DMS153 treated with DMSO at 0.1 percent for 48 hours (cell line): ENCODE data around the gene SKI.

ENCODE experiments used
- DNase-seq: peaks from one replicate; lab custom pipeline; 2025; ENCODE audit not compliant: unreplicated experiment; lab: John Stamatoyannopoulos, UW

The SKI gene

DNA sequence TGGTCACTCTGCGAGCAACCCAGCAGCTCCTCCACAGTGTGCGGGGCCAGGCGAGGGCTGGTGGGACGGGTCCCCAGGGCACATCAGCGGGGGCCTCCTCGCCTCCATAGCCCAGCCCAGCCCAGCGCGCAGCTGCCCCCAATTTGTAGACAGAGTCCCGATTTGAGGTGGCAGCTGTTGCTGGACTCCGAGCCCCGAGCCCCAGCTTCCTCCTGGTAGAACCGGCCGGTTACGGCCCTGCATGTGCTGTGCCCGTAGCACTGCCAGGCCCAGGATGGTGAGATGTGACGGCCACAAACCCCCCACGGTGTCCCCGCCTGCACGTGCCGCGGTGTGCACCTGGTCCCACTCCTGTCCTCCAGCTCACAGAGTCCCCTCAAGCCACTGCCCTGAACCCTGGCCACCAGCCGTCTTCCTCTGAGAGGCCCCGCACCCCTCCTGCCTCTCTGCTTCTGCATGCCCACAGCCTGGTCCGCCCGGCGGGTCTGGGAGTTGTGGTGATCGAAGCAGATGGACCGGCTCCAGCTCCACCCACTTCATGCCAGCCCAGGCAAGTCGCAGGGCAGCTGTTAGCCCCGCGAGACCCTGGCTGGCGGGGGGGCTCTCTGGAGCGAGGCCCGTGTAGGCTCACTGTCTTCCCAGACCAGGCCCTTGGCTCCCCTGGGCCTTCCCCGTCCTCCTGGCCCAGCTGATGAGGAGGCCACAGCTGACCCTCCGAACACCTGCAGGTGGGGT is 107.8 kb downstream of the SKI start:
- DNase-seq: no peak

DNA sequence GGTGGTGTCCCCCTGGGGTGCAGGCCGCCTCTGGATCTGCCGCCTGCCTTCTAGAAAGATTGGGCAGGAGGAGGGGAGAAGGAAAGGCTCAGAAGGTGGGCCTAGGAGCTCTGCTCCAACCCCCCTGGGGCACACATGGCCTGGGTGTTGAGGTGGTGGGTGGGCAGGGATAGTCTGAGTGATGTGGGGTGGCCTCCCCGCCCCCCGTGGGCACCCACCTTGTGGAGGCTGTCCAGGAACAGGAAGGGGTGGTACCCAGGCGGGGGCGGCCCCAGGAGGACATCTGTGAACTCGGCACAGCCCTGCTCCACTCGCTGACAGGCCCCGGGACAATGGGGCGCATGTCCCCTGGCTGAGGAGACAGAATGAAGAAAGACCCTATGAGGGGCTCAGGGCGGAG is 108.4 kb downstream of the SKI start:
- no peak for DNase-seq

DNA sequence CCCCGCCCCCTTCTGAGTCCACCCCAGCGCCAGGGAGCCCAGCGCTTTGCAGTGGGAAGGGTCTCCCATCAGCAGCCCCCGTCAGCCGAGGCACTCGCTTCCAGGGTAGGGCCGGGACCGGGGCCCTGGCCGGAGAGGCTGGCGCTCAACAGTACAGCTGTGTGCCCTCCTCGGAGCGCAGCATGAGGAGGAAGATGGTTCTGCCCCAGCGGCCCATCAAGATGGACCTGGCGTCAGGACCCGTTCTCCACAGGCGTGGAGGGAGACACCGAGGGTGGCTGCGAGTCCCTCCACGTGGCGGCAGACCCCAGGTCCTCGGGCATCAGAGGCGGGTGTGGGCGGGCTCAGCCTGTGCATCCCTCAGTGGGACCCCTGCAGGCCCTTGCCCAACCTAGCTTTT is 109.0 kb downstream of the SKI start:
- DNase-seq: no peak

DNA sequence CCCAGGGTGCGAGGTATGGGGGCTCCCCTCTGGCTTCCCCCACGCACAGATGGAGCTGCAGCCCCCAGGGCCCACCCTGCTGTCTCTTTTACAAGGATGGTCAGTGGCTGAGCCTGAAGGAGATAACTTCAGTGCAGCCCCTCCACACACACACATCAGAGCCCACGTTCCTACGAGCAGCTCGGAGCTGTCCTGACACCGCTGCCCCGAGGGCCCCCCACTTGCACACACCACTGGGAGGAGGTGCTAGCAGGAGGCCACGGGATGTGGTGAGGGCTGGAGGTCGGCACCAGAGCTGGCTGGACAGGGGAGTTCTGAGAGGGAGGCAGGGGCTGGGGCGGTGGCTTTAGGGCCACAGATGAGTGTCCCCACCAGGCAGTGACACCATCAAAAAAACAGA is 109.4 kb downstream of the SKI start:
- DNase-seq: no peak

DNA sequence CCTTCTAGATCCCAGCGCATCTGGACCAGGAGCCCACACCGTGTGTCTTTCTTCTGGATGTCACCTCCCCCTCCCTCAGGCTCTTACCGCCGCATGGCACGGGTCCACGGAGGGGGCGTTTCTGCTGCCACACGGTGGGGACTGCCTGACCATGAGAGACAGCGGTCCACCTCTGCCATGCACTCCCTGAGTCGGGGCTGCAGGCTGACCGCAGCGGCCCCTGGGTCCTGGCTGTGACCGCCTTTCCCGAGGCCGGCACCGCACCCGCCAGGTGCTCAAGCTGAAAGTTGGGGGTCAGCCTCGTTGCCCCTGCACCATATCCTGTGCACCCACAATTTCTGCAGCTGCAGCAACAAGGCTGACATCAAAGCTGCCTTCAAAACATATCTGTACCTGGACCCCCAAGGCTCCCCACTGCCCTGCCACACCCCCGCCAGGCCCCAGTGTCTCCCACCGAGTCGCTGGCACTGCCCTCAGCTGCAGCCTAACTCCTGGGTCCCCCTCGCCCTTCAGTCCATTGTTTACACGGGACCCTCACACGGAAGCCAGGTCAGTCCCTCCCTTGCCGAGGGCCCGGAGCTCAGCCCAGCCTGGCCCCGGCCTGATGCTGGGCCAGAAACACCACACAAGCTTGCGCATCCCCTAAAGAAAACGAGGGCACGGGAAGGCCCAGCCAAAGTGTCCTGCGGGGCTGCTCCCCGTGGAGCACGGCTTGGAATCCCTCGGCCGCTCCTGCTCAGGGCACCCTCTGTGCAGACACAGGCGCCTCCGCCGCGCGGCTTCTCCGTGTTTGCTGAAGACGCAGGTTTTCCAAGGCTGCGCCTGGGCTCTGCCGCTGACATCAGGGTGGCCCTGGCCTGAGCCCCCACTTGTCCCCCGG is 111.3 kb downstream of the SKI start:
- no peak for DNase-seq

DNA sequence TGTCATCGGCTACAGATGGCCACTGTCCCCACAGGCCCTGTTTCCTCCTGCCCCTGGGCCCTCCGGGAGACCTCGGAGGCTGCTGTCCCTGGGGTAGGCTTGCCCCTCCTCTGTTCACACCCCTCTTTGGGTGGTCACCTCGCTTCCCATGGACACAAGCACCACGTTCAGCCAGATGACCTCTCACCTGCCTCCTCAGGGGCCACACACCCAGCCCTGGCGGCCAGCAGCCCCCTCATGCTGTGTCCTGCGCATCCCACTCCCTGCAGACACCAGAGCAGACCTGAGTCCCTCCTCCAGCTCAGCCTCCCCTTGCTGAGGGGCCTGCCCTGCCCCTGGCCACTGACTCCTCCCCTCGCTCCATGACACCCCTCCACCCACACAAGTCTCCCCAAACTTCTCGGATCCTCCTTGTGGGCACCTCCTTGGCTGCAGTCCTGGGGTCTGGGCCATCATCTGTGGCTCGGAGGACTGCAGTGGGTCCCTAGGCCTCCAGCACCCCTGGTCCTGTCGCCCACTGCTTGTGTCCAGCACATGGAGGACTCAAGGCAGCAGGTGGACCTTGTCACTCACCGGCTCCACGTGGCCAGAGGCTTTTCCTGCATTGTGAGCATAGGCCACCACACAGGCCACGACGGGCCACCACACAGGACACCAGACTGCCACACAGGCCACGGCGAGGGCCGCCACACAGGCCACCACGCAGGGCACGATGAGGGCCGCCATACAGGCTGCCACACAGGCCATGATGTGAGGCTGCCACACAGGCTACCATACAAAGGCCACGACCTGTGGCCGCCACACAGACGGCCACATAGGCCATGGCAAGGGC is 112.2 kb downstream of the SKI start:
- DNase-seq: no peak

DNA sequence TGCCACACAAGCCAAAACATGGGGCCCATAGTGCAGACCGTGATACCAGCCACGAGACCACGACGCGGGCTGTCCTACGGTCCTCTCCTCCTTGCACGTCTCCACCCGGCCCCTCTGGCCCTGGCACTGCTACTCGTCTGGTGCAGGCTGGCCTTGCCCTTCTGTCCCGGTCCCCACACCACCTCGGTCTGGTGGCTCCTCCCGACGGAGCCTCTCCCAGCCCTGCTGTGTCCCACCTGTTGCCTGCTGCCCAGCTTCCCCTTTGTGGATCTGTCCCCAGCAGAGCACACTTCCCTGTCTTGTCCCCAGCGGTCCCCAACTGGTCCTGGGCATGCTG is 112.8 kb downstream of the SKI start:
- no peak for DNase-seq

DNA sequence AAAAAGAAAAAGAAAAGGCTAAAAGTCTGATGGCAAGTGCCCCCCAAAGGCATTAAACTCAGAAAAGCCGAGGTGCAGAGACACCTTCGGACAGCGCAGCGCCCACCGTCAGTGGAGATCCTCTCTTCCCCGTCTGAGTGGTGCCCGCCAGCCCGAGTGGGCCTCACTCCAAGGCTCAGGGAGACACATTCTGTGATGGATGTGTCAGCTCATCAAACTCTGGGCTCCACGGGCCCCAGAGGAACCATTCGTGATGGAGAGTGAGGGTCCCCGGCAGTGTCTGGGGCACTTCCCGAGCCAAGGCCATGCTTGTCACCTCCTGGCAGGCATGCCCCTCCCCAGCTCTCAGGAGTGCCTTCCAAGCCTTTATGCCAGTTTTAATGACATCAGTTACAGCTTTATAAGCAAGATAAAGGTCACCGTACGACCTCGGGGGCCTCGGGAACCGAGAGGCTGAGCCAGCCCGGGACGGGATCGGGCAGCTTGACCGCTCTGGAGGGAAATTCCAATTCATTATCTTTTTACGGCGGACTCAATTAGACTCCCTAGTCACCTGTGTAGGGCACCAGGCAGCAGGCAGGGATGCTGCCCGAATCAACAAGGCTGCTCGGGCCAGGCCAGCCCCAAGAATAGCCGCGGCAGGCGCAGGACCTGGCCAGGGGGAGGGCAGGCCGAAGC is 113.7 kb downstream of the SKI start:
- DNase-seq: no peak

DNA sequence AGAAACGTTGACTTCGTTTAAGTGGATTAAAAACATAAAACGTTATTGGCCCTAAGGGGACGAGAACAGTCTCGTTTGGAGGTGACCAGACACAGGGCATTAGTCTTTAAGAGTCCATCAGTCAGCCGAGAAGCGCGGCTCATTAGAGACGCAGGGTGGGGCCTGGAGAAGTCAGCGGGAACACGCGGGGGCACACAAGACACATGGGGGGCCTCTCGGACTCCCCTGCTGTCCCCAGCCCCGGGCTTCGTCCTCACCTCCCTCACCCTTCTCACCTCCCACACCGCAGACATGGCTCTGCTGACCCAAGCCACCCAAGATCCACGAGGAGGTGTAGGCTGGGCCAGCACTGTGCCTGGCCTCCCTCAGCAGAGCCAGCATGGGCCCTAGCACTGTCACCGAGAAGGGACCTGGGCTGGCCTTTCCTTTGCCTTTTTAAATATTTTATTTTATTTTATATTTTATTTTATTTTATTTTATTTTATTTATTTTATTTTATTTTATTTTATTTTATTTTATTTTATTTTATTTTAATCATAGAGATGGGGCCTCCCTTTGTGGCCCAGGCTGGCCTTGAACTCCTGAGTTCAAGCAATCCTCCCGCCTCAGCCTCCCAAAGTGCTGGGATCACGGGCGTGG is 114.4 kb downstream of the SKI start:
- no peak for DNase-seq

DNA sequence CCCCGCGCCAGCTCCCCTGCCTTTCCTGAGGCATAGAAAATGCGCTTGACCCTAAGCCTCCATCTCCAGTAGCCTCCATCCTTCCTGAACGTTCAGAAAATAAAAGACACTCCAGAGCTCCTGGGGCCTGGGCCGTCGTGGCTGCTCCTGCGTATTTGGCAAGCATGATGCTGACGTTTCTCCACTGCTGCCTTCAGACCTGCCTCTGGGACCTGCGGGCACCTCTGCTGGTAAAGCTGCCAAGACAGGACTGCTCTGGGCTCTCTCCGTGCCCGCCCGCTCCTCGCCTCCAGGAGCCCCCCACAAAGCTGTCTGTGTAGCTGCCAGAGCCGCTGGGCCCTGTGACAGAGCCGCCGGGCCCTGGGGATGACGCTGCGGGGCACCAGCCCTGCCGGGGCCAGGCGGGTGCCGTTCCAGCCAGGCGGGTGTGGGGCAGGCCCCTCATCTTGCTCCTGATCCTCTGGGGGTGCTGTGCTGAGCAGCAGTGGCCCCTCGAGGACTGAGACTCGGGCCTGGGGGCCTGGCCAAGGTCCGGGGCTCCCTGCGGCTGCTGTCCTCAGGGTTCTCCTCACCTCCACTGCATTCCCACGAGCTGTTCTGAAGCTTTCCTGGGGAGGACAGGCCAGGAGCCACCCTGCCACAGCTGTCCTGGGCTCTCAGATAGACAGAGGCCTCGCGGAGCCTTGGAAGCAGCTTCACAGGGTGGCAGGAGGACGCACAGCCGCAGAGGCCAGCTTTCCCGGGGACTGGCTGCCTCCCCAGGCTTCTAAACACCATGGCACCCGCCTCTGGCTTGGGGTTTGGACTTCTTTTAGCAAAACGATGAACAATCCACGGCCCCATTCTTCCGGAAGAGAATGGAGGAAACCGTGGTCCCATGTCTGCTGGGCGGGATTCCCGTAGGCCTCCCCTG is 115.2 kb downstream of the SKI start:
- DNase-seq: no peak

DNA sequence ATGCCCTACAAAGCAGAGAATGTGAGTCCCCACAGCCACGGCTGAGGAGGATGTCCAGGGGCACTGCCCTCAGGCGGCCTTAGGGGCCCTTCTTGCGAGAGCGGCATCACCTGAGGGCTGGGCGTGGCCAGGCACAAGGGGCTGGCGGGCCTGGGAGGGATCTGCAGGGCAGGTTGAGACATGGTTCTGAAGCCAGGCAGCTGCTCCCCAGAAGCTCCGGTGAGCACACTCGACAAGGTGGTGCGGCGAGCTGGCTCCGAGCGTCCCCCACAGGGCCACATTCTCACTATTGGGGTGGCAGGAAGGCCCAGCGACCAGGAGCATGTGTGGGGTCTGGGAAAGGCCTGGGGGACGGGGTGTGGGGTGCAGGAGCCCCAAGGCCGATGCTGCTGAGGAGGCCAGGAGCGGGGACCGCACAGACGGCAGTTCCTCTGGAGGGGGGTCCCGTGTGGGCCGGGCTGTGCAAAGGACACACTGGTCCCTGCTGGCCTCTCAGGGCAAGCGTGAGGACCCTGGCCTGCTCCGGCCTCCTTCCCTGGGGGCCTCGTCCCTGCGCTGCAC is 116.1 kb downstream of the SKI start:
- DNase-seq: no peak

DNA sequence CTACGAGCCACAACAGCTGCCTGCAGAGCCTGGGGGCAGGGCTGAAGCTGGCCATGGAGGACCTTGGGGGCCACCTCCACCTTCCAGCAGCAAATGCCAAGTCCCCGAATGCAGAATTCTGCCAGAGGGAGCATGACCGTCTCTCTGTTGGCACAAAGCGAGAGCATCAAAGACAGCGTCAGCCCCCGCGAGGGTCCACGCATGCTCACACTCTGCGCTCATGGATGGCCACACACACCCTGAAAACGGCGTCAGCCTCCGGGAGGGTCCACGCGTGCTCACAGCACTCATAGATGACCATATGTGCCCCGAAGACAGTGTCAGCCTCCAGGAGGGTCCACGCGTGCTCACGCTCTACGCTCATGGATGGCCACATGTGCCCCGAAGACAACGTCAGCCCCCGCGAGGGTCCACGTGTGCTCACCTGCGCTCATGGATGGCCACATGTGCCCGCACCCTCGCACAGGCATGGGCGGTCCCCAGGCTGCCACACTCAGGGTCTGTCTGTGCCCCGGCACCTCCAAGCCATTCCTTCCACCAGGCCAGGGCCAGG is 116.7 kb downstream of the SKI start:
- DNase-seq: no peak

DNA sequence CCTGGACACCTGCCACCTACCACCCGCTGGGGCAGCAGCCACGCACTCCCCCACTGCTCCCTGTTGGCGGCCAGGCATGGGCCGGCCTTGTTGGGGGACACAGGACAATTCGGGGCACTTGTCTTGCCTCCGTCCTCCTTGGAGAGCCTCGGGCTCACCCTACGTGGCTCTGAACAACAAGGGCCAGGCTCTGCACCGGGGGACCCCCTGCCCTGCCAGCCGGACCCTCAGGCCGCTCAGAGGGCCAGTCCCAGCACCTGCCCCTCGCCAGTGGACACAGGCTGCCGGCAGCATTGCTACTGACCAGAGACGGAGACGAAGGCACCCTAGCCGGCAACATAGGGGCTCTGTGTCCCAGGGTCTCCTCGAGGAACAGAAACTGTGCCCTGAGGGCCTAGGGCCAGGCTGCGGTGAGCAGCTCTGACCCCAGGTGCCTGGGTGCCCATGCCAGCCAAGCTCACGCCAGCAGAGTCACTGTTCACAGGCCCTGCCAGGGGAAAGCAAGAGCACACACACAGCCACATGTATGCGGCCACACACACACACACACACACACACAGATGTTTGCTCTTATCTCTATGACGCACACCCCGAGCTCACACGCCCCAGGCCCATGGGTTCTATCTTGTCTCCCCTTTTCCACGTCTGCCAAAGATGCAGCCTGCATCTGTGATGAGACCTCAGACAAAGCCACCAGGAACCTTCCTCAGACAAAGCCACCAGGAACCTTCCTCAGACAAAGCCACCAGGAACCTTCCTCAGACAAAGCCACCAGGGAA is 117.4 kb downstream of the SKI start:
- DNase-seq: no peak

DNA sequence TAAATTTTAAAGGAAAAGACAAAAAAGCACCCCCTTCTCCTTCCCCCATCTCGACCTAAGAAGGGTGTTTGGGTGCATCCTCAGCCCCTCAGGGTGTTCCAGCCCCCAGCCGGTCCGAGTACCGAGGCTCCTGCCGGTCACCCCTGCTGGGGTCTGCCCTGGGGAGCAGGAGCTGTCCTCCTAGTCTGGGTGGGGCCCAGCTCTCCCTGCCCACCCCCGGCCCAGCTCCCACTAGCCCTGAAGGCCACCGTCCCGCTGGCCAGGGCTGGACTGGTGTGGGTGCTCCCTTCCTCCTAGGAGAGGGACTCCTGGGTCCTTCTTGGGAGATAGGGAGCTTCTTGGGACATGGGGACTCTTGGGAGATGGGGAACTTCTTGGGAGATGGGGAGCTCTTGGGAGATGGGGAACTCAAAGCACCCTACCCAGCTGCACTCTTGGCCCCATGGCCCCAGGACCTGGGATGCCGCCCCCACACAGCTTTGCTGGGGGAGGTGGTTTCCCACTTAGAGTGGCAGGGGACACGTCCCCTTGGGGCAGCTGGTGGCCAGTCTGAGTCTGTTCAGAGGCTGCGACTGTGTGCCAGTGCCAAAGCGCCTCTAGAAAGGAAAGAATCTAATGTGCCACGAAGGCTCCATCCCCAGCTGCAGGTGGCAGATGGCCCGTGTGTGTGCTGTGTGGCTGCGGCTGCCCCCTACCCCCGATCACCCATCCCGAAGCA is 118.7 kb downstream of the SKI start:
- no peak for DNase-seq

DNA sequence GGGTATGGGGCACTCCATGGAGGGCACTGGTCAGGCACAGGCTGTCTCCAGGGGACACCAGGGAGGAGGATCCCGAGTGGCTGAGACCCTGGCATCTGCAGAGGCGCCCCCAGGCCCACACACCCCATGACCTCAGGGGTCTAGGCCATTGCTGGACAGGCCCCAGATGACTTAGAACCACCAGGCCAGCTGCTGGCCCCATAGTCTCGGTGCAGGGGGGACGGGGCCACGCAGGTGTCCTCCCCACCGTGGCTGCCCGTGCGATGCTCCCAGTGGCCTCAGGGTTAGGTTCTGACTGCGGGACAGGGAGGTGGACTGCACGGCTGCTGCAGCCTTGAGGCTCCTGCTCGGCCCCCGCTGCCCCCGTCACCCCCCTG is 119.3 kb downstream of the SKI start:
- no peak for DNase-seq

DNA sequence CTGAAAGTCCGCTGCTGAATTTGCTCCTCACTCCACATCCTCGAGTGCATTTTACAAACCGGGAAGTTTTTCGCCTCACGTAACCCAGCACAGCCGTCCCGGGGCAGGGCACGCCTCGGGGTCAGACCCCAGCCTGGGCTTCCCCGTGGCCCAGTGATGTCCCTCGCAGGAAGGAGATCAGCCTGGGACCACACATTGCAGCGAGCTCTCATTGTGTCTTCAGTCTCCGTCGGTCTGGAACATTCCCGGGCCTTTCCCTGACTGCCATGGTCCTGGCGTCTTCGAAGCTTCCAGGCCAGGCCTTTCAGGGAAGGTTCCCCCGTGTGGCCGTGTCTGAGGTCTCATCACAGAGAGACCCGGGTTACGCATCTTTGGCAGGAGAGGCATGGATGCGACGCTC is 119.8 kb downstream of the SKI start:
- DNase-seq: no peak
